Astrocyte (in vitro differentiated cells and primary cell): ENCODE results near the gene BCL2L1.

Experiments
- CTCF ChIP-seq: IDR thresholded peaks from 2 replicates; pipeline ENCODE4 v1.5.1; 2011; ENCODE audit warnings: low read depth, mild to moderate bottlenecking, inconsistent platforms, low read length, moderate library complexity; ENCODE audit not compliant: insufficient read depth
- EZH2 ChIP-seq: IDR thresholded peaks from 2 replicates; pipeline ENCODE4 v1.6.1; 2012; ENCODE audit warnings: mild to moderate bottlenecking, low read length, inconsistent platforms; ENCODE audit not compliant: insufficient read depth

DNA sequence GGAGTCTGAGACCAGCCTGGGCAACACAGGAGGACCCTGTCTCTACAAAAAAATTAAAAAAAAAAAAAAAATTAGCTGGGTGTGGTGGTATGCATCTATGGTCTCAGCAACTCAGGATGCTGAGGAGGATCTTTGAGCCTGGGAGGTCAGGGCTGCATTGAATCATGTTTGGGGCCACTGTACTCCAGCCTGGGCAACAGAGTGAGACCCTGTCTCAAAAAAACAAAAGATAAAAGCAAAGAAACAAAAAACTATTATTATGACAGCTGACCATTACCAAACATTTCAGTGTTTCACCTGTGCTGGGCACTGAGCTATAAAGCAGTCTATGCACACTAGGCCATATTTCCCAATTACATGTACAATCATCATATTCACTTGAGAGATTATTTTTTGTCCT, 49.2 kb downstream of the BCL2L1 start:
- TF ChIP-seq CTCF (no peak), EZH2 (no peak)
